ENCODE measurements around the gene ZNF292.

The ZNF292 gene

DNA sequence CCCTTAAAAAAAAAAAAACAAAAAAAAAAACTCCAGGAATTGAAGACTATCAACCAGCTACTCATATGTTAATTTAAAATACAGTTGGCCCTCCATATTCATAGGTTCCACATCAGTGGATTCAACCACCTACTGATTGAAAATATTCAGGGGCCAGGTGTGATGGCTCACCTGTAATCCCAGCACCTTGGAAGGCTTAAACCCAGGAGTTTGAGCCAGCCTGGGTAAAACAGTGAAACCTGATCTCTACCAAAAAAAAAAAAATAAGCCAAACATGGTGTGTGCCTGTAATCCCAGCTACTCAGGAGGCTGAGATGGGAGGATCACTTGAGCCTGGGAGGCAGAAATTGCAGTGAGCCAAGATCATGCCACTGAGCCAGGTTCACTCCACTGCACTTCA is 94.7 kb downstream of the ZNF292 start:
- Mint-ChIP-seq H3K9me3 (peaks cover 1% of the 10 kb centered on the region), H3K27ac (peak overlapping the region; percentile 31), H3K4me3 (no peak overlapping the region), H3K4me1 (peaks cover 9% of the 10 kb centered on the region), H3K27me3 (no peaks in the 10 kb centered on the region), H3K36me3 (peaks cover 30% of the 10 kb centered on the region)
- DNase-seq (ENCODE audit: low spot score in 2 of 2) = no peak
- ATAC-seq (ENCODE audit: low read depth) = no peak

DNA sequence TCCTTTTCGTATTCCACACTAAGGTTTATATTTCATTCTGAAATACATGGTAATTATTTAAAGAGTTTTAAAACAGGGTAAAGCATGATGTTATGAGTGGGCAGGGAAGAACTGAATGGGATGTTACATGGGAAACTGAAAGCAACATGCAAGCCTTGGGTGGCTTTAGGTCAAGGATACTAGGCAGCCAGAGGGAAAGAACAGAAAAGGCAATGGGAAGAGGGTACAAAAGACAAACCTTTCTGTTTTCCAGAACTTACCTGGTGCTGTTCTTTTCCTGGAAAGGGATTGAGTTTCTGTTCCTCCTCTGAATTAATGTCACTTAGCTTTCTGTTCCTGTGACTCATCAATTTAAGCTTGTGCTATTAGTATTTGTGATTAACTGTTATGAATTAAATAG is 95.9 kb downstream of the ZNF292 start:
- Mint-ChIP-seq H3K4me1 (peaks cover 9% of the 10 kb centered on the region), H3K36me3 (peaks cover 39% of the 10 kb centered on the region), H3K27ac (peak overlapping the region; percentile 29), H3K27me3 (no peaks in the 10 kb centered on the region), H3K9me3 (peaks cover 1% of the 10 kb centered on the region), H3K4me3 (no peak overlapping the region)
- no peak for ATAC-seq (ENCODE audit: low read depth)
- no peak for DNase-seq (ENCODE audit: low spot score in 2 of 2)

DNA sequence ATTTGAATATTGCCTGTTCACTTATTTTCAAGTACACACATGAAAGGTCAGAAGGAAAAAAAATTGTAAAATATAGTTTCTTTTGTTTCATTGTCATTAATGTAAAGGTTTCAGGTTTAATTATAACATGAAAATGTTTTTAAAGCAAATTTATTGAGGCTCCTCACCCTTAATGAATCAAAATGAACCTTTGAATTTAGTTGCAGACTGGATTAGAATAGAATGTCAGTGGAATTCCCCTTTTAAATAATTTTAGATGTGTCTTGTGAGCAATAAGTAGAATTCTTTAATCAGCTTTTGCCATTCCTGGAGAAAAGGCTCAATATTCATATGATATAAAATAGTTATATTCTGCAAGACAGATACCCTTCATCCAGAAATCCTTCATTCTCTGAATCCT is 96.4 kb downstream of the ZNF292 start:
- H3K27me3 Mint-ChIP-seq = no peaks in the 10 kb centered on the region
- H3K27ac Mint-ChIP-seq = no peak overlapping the region
- no peak for DNase-seq (ENCODE audit: low spot score in 2 of 2)
- peaks cover 43% of the 10 kb centered on the region for H3K36me3 Mint-ChIP-seq
- peaks cover 9% of the 10 kb centered on the region for H3K4me1 Mint-ChIP-seq
- no peak for ATAC-seq (ENCODE audit: low read depth)
- H3K4me3 Mint-ChIP-seq = no peak overlapping the region
- peaks cover 1% of the 10 kb centered on the region for H3K9me3 Mint-ChIP-seq

DNA sequence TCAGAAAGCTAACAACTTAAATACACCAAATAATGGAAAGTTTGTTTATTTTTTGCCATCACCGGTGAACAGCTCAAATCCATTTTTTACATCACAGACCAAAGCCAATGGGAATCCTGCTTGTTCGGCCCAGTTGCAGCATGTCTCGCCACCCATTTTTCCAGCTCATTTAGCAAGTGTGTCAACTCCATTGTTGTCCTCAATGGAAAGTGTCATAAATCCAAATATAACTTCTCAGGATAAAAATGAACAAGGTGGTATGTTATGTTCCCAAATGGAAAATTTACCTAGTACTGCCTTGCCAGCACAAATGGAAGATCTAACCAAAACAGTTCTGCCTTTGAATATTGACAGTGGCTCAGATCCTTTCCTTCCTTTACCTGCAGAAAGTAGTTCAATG is 101.7 kb downstream of the ZNF292 start:
- Mint-ChIP-seq H3K27me3 (no peaks in the 10 kb centered on the region), H3K9me3 (peaks cover 6% of the 10 kb centered on the region), H3K4me1 (peaks cover 13% of the 10 kb centered on the region), H3K36me3 (peaks cover 48% of the 10 kb centered on the region), H3K4me3 (no peak overlapping the region), H3K27ac (no peak overlapping the region)
- ATAC-seq (ENCODE audit: low read depth) = no peak
- DNase-seq (ENCODE audit: low spot score in 2 of 2) = no peak

DNA sequence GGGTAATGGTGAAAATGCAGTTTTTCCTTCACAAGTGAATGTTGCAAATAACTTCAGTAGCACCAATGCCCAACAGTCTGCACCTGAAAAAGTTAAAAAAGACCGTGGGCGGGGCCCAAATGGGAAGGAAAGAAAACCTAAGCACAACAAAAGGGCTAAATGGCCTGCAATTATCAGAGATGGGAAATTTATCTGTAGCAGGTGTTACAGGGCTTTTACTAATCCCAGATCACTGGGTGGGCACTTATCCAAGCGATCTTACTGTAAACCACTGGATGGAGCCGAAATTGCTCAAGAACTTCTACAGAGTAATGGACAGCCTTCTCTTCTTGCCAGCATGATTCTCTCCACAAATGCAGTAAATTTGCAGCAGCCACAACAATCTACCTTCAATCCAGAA is 102.2 kb downstream of the ZNF292 start:
- Mint-ChIP-seq H3K27ac (no peak overlapping the region), H3K9me3 (peaks cover 6% of the 10 kb centered on the region), H3K27me3 (no peaks in the 10 kb centered on the region), H3K36me3 (peaks cover 43% of the 10 kb centered on the region), H3K4me1 (peaks cover 10% of the 10 kb centered on the region), H3K4me3 (no peak overlapping the region)
- DNase-seq (ENCODE audit: low spot score in 2 of 2) (no peak), ATAC-seq (ENCODE audit: low read depth) (no peak)

DNA sequence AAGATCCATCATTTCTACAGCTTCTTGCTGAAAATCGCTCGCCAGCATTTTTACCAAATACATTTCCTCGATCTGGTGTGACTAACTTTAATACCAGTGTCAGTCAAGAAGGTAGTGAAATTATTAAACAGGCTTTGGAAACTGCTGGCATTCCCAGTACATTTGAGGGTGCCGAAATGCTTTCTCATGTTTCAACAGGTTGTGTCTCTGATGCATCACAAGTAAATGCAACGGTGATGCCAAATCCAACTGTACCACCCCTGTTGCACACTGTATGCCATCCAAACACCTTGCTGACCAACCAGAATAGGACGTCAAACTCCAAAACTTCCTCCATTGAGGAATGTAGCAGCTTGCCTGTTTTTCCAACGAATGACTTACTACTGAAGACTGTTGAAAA is 102.6 kb downstream of the ZNF292 start:
- no peak overlapping the region for H3K4me3 Mint-ChIP-seq
- peaks cover 6% of the 10 kb centered on the region for H3K9me3 Mint-ChIP-seq
- DNase-seq (ENCODE audit: low spot score in 2 of 2) (no peak), ATAC-seq (ENCODE audit: low read depth) (no peak)
- peaks cover 42% of the 10 kb centered on the region for H3K36me3 Mint-ChIP-seq
- H3K4me1 Mint-ChIP-seq = peaks cover 10% of the 10 kb centered on the region
- no peak overlapping the region for H3K27ac Mint-ChIP-seq
- no peaks in the 10 kb centered on the region for H3K27me3 Mint-ChIP-seq

DNA sequence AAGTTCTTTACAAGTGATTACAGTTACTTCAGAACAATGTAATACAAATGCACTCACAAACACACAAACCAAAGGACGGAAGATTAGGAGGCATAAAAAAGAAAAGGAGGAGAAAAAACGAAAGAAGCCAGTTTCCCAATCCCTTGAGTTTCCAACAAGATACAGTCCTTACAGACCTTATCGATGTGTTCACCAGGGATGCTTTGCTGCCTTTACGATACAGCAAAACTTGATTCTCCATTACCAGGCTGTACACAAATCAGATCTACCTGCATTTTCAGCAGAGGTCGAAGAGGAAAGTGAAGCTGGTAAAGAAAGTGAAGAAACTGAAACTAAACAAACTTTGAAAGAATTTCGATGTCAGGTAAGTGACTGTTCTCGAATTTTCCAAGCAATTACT is 104.4 kb downstream of the ZNF292 start:
- Mint-ChIP-seq H3K27me3 (no peaks in the 10 kb centered on the region), H3K9me3 (peaks cover 6% of the 10 kb centered on the region), H3K36me3 (peaks cover 29% of the 10 kb centered on the region), H3K27ac (no peak overlapping the region), H3K4me3 (no peak overlapping the region), H3K4me1 (peaks cover 10% of the 10 kb centered on the region)
- DNase-seq (ENCODE audit: low spot score in 2 of 2) (no peak), ATAC-seq (ENCODE audit: low read depth) (no peak)

DNA sequence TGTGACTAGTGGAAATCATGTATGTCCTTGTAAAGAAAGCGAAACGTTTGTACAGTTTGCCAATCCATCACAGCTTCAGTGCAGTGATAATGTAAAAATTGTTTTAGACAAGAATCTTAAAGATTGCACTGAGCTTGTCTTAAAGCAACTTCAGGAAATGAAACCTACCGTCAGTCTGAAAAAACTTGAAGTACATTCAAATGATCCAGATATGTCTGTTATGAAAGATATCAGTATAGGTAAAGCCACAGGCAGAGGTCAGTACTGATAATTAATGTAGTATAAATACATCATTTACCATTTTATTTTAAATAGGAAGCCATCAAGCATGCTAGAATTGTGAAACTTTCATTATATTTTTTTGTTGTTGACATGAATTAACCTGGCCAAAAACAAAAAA is 106.2 kb downstream of the ZNF292 start:
- Mint-ChIP-seq H3K27me3 (no peaks in the 10 kb centered on the region), H3K27ac (no peak overlapping the region), H3K9me3 (peaks cover 5% of the 10 kb centered on the region), H3K4me3 (no peak overlapping the region), H3K4me1 (peaks cover 10% of the 10 kb centered on the region), H3K36me3 (peaks cover 16% of the 10 kb centered on the region)
- no peak for ATAC-seq (ENCODE audit: low read depth)
- DNase-seq (ENCODE audit: low spot score in 2 of 2) = no peak

DNA sequence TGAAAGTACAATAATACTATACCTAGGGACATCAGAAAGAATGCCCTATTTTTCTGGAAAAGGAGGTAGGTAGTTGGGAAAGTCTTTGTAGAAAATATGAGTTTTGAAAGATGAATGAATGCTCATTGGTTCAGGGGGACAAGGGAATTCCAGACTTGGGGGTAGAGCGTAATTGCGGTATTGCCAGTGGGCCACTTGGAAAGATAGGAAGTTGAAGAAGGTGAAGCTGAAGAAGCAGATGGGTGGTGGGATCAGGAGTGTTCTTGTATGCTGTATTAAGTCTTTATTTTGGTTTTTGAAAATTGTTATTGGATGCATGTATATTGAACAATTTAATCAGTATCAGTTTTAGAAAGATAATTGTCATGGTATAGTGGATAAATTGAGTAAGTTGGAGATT is 109.1 kb downstream of the ZNF292 start:
- no peak overlapping the region for H3K27ac Mint-ChIP-seq
- H3K9me3 Mint-ChIP-seq = peaks cover 4% of the 10 kb centered on the region
- no peak for ATAC-seq (ENCODE audit: low read depth)
- no peaks in the 10 kb centered on the region for H3K27me3 Mint-ChIP-seq
- DNase-seq (ENCODE audit: low spot score in 2 of 2) = no peak
- peaks cover 6% of the 10 kb centered on the region for H3K36me3 Mint-ChIP-seq
- H3K4me1 Mint-ChIP-seq = peaks cover 10% of the 10 kb centered on the region
- H3K4me3 Mint-ChIP-seq = no peak overlapping the region

DNA sequence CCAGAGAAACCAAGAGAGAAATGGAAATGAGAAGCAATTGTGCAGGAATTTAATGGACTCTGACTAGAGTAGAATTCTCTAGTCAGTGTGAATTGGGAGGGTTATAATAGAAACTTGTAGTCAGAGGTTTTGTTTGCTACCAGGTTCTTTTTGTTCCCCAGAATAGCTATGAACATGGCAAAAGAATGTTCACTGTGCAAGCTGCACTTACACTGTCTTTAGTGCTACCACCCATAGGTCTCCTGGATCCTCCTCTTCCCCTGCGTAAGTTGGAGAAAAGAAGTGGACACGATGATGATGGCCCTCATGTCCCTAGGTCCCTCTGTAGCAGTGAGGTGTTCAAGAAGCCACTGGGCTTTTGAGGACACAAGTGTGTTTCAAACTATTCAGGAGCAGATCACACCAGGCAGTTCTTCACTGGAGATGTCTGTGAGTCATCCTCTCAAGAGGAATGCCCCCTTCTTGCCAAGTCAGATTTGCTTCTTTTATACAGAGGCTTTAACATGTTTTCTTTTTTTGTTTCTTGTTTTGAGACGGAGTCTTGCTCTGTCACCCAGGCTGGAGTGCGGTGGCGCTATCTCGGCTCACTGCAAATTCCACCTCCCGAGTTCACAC is 119.4 kb downstream of the ZNF292 start:
- Mint-ChIP-seq H3K4me3 (no peak overlapping the region), H3K27ac (peak overlapping the region; percentile 29), H3K27me3 (no peaks in the 10 kb centered on the region), H3K9me3 (peaks cover 1% of the 10 kb centered on the region), H3K36me3 (no peaks in the 10 kb centered on the region), H3K4me1 (peaks cover 5% of the 10 kb centered on the region)
- ATAC-seq (ENCODE audit: low read depth) (no peak), DNase-seq (ENCODE audit: low spot score in 2 of 2) (no peak)

DNA sequence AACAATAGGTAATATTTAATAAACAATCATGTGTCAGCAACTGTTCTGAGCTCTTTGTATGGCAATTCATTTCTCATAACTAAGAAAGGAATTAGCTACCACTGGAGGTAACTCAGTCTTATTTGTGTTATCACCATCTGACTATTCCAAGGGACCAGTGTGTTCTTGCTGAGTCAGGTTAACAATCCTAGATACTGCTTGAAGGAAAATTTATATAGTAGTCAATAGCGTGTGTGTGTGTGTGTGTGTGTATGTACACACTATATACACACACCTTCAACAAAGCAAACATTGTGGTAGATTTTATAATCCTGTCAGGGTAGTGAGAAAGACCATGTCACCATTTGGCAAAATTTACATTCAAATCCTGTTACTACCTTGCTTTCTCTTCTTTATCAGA is 121.3 kb downstream of the ZNF292 start:
- Mint-ChIP-seq H3K27ac (no peak overlapping the region), H3K36me3 (no peaks in the 10 kb centered on the region), H3K27me3 (no peaks in the 10 kb centered on the region), H3K9me3 (peaks cover 1% of the 10 kb centered on the region), H3K4me3 (no peak overlapping the region), H3K4me1 (peaks cover 5% of the 10 kb centered on the region)
- ATAC-seq (ENCODE audit: low read depth) = no peak
- no peak for DNase-seq (ENCODE audit: low spot score in 2 of 2)

DNA sequence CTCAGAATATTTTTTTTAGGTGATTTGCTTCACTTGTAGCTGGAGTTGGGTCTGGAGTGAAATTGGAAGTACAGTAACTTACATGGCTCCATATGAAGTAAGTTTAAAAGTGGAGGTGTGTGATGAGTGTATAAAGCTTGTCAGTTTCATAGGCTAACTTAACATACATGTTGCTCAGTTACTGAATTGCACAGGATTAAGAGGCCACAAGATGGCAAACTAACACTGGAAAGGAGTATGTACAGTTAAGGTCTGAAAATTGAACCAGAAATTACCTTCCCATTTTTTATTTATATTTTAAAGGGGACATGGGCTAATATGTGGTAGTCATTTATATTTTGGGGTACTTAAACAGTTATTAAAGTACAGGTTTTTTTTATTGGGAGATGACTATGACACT is 121.8 kb downstream of the ZNF292 start:
- no peaks in the 10 kb centered on the region for H3K36me3 Mint-ChIP-seq
- H3K4me1 Mint-ChIP-seq = peaks cover 5% of the 10 kb centered on the region
- ATAC-seq (ENCODE audit: low read depth) (no peak), DNase-seq (ENCODE audit: low spot score in 2 of 2) (no peak)
- no peak overlapping the region for H3K4me3 Mint-ChIP-seq
- H3K9me3 Mint-ChIP-seq = peaks cover 1% of the 10 kb centered on the region
- no peak overlapping the region for H3K27ac Mint-ChIP-seq
- no peaks in the 10 kb centered on the region for H3K27me3 Mint-ChIP-seq

DNA sequence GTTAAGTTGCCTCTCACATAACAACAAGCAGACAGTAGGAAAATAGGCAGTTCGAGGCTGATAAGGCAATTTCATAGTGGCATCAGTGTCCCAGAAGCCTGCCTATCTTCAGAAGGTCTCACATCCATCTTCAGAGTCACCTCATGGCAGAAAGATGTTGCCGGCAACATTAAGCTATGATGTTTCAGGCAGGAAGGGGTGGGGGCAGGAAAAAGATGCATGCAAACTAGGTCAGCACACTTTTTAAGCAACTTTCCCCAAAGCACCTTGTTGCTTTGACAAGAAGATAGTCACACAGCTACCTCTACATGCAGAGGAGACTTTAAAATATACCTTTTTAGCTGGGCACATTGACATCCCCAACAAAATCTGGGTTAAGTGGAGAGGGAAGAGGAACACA is 123.8 kb downstream of the ZNF292 start:
- H3K36me3 Mint-ChIP-seq = no peaks in the 10 kb centered on the region
- no peaks in the 10 kb centered on the region for H3K27me3 Mint-ChIP-seq
- peaks cover 5% of the 10 kb centered on the region for H3K4me1 Mint-ChIP-seq
- ATAC-seq (ENCODE audit: low read depth) = no peak
- no peaks in the 10 kb centered on the region for H3K9me3 Mint-ChIP-seq
- no peak for DNase-seq (ENCODE audit: low spot score in 2 of 2)
- no peak overlapping the region for H3K27ac Mint-ChIP-seq
- no peak overlapping the region for H3K4me3 Mint-ChIP-seq

DNA sequence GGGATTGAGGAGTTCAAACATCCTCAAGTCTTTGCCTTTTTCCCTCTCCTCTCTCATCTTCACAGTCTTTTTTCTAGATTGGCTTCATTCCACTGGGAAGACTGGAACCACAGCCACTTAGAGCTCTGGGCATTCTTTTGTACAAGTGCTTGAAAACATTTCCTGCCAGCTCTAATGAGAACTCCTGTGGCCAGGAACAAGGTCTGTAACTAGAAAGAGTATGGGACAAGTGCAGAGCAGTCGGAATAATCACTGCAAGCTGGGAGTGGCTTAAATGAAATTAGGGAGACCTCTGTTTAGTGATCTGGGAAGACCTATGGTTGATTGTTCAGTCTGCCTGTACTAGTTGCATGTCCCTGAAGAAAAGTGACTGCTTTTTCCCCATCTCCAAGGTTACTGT is 126.1 kb downstream of the ZNF292 start:
- H3K36me3 Mint-ChIP-seq = no peaks in the 10 kb centered on the region
- no peak overlapping the region for H3K4me3 Mint-ChIP-seq
- H3K27me3 Mint-ChIP-seq = peaks cover 12% of the 10 kb centered on the region
- no peak for ATAC-seq (ENCODE audit: low read depth)
- H3K9me3 Mint-ChIP-seq = peaks cover 2% of the 10 kb centered on the region
- peaks cover 5% of the 10 kb centered on the region for H3K4me1 Mint-ChIP-seq
- no peak for DNase-seq (ENCODE audit: low spot score in 2 of 2)
- H3K27ac Mint-ChIP-seq = no peak overlapping the region

DNA sequence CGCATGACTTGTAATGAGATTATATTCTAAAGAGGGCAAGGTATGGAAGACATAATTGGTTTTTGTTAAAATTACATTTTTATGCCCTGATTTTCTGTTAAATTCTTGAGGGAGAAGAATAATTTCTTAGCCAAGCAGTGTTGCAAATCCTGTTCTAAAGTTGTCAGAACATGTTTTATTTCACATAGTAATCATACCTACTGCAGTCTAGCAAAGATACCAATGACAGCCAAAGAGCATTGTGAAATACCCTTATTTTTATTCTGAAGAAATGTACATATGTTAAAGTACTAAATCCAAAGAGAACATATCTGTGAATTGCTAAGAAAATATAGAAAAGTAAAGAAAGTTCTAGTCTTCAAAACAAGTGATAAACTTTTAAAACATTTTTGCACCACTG is 127.4 kb downstream of the ZNF292 start:
- Mint-ChIP-seq H3K27ac (no peak overlapping the region), H3K36me3 (no peaks in the 10 kb centered on the region), H3K9me3 (peaks cover 2% of the 10 kb centered on the region), H3K27me3 (peaks cover 14% of the 10 kb centered on the region), H3K4me1 (peaks cover 5% of the 10 kb centered on the region), H3K4me3 (no peak overlapping the region)
- no peak for DNase-seq (ENCODE audit: low spot score in 2 of 2)
- no peak for ATAC-seq (ENCODE audit: low read depth)
